Endothelial cell of umbilical vein (primary cell): Measurements from ENCODE around the gene NFATC2. TPM values are rescaled to one million over a fixed set of nuclear protein-coding genes. Genes with fewer than 3 reads are reported as not detected.

ENCODE experiments used
- BruUV-seq: library from RNA; stranded (reverse); fragments of 400-500 nt; replicated peaks from 2 replicates; lab custom pipeline; 2021; lab: Mats Ljungman, UMichigan
- CTCF ChIA-PET: fragments of 300-600, 350-600 bp; sonication (Branson Sonifier 250); formaldehyde crosslinking; loops from one replicate; lab custom pipeline; 2021; ENCODE audit warnings: antibody characterized with exemption, inconsistent platforms; lab: Charles Lee
- POLR2A ChIA-PET: fragments of 300-600, 350-600 bp; sonication (Branson Sonifier 250); formaldehyde crosslinking; loops from one replicate; lab custom pipeline; 2021; ENCODE audit warnings: antibody characterized with exemption, inconsistent platforms; lab: Charles Lee
- DNase-seq: peaks from one replicate; pipeline ENCODE4 v3.0.0-alpha.2; 2011; ENCODE audit warnings: low read depth, low spot score
- FAIRE-seq: peaks from 2 replicates; lab custom pipeline; 2011; peaks lifted over from hg19 to GRCh38; lab: Jason Lieb, UNC
- H2AFZ ChIP-seq: 2 replicates; pipeline ENCODE4 v1.6.0; 2012; ENCODE audit warnings: low read depth, low read length, control low read depth, inconsistent platforms
- H3K27ac ChIP-seq: 2 replicates; pipeline ENCODE4 v1.5.1; 2011; ENCODE audit warnings: low read depth, mild to moderate bottlenecking, control low read depth, low read length, moderate library complexity; ENCODE audit not compliant: insufficient read depth
- H3K27me3 ChIP-seq, 2 experiments: 2 replicates each; pipeline versions ENCODE4 v1.6.0 to v1.6.1; 2011; ENCODE audit warnings: low read length in 2 of 2, mixed read lengths in 1 of 2; ENCODE audit not compliant: control insufficient read depth in 2 of 2, insufficient read depth in 2 of 2
- H3K36me3 ChIP-seq, 2 experiments: 2 replicates in 1 of 2; 3 replicates in 1 of 2; pipeline ENCODE4 v1.5.1; 2011; ENCODE audit warnings: low read length in 2 of 2, mild to moderate bottlenecking in 1 of 2, moderate library complexity in 1 of 2; ENCODE audit not compliant: control insufficient read depth in 2 of 2, insufficient read depth in 2 of 2; ENCODE audit errors: extremely low read depth in 1 of 2
- H3K4me1 ChIP-seq: 3 replicates; pipeline ENCODE4 v1.5.1; 2011; ENCODE audit warnings: mild to moderate bottlenecking, low read length; ENCODE audit not compliant: control insufficient read depth, insufficient read depth; ENCODE audit errors: extremely low read depth
- H3K4me2 ChIP-seq: 2 replicates; pipeline ENCODE4 v1.6.1; 2011; ENCODE audit warnings: low read length, control low read depth, mixed read lengths; ENCODE audit not compliant: insufficient read depth
- H3K4me3 ChIP-seq, 3 experiments: fragments of 200-600 bp in 1 of 3; sonication (generic), shearing (Covaris generic) in 1 of 3; replicated peaks in 1 of 3; 2 replicates each; pipeline ENCODE4 v1.5.1; 2011 to 2016; ENCODE audit warnings: control low read depth in 3 of 3, low read length in 3 of 3, mild to moderate bottlenecking in 2 of 3, inconsistent platforms in 1 of 3, low read depth in 1 of 3, moderate library complexity in 1 of 3; ENCODE audit not compliant: insufficient read depth in 1 of 3
- H3K79me2 ChIP-seq: 2 replicates; pipeline ENCODE4 v1.6.0; 2012; ENCODE audit warnings: low read length, inconsistent platforms; ENCODE audit not compliant: control insufficient read depth, insufficient read depth
- H3K9ac ChIP-seq: replicated peaks from 2 replicates; pipeline ENCODE3; 2011; ENCODE audit warnings: low read length, control low read depth; ENCODE audit not compliant: insufficient read depth; ENCODE audit errors: extremely low read depth
- H3K9me1 ChIP-seq: replicated peaks from 3 replicates; pipeline ENCODE4 v1.6.0; 2011; ENCODE audit warnings: mild to moderate bottlenecking, low read length; ENCODE audit not compliant: control insufficient read depth, insufficient read depth; ENCODE audit errors: extremely low read depth
- H3K9me3 ChIP-seq: replicated peaks from 2 replicates; pipeline ENCODE4 v1.5.1; 2012; ENCODE audit warnings: low read length, inconsistent platforms; ENCODE audit not compliant: control insufficient read depth, insufficient read depth
- H4K20me1 ChIP-seq: replicated peaks from 2 replicates; pipeline ENCODE3; 2011; ENCODE audit warnings: mild to moderate bottlenecking, low read length; ENCODE audit not compliant: control insufficient read depth, insufficient read depth; ENCODE audit errors: extremely low read depth
- CTCF ChIP-seq, 2 donors: IDR thresholded peaks; 1 replicate in 1 of 2; 2 replicates in 1 of 2; pipeline ENCODE4 v1.5.1; 2011; ENCODE audit warnings: low read length in 2 of 2, mild to moderate bottlenecking in 2 of 2, moderate library complexity in 2 of 2, control low read depth in 1 of 2, inconsistent platforms in 1 of 2, low read depth in 1 of 2; ENCODE audit not compliant: insufficient read depth in 1 of 2; ENCODE audit errors: extremely low read depth in 1 of 2
- EZH2 ChIP-seq: IDR thresholded peaks from 2 replicates; pipeline ENCODE4 v1.6.1; 2012; ENCODE audit warnings: borderline replicate concordance, low read depth, mild to moderate bottlenecking, moderate library complexity, low read length, inconsistent platforms; ENCODE audit not compliant: severe bottlenecking
- FOS ChIP-seq: IDR thresholded peaks from 2 replicates; pipeline ENCODE4 v1.6.1; 2011; ENCODE audit warnings: mild to moderate bottlenecking, low read length, moderate library complexity, borderline replicate concordance; ENCODE audit not compliant: insufficient read depth
- GATA2 ChIP-seq: IDR thresholded peaks from 2 replicates; pipeline ENCODE4 v1.7.0; 2011; ENCODE audit warnings: low read depth, mild to moderate bottlenecking, moderate library complexity, mixed read lengths, low read length; ENCODE audit not compliant: insufficient read length, insufficient read depth
- JUN ChIP-seq: IDR thresholded peaks from 2 replicates; pipeline ENCODE4 v1.6.1; 2011; ENCODE audit warnings: borderline replicate concordance, low read depth; ENCODE audit not compliant: insufficient read length, insufficient read depth
- MYC ChIP-seq: IDR thresholded peaks from one replicate; pipeline ENCODE4 v1.6.1; 2011; ENCODE audit warnings: mild to moderate bottlenecking, low read depth, low read length
- POLR2A ChIP-seq: IDR thresholded peaks from 2 replicates; pipeline ENCODE4 v1.6.1; 2012; ENCODE audit warnings: low read depth, mild to moderate bottlenecking, control low read depth, low read length
- POLR2AphosphoS5 ChIP-seq: IDR thresholded peaks from 2 replicates; pipeline ENCODE4 v1.6.1; 2012; ENCODE audit warnings: low read depth, mild to moderate bottlenecking, control low read depth, low read length, moderate library complexity; ENCODE audit not compliant: insufficient read depth
- dilution Hi-C: fragments of 300-500 bp; cut with MboI; formaldehyde crosslinking; loops from one replicate; pipeline ENCODE4 v1.15.0; 2019; ENCODE audit warnings: low sequenced_read_pairs; ENCODE audit not compliant: extremely low pct_ligation_motif_present
- intact Hi-C: fragments of 100-400 bp; cut with micrococcal nuclease; formaldehyde crosslinking; loops from one replicate; pipeline ENCODE4 v1.10.0; 2022
- polyA plus RNA-seq, 4 experiments: library from polyadenylated mRNA; depleted of rRNA in 3 of 4; stranded (reverse) in 3 of 4; unstranded in 1 of 4; fragments of >200 nt; gene quantifications; 2 replicates each; pipeline versions ENCODE4 v1.2.1 to v1.2.3, GENCODE V29; 2011 to 2012; ENCODE audit warnings: missing spikeins in 1 of 4
- total RNA-seq: library from RNA; stranded (reverse); gene quantifications from 2 replicates; pipeline ENCODE4 v1.2.3, GENCODE V29; 2021
- TF ChIP-seq, protein P1 (sequence below): IDR thresholded peaks from 2 replicates; pipeline ENCODE4 v1.6.1; 2011; ENCODE audit not compliant: insufficient read depth, insufficient read length

Gene NFATC2
- total and polyA plus RNA-seq, 2 donors (not counting 3 experiments of a cell fraction or from before 2014, with no cell fraction given): 3.1 to 13.0 TPM

- Histone ChIP-seq H3K4me2 (no peak overlapping the region), H3K9ac (no peak overlapping the region), H4K20me1 (no peaks in the 10 kb centered on the region), H3K36me3 (peaks cover 0 to 2% of the 10 kb centered on the region in 2 experiments), H3K79me2 (no peaks in the 10 kb centered on the region), H2AFZ (no peak overlapping the region), H3K4me1 (peaks cover 29% of the 10 kb centered on the region), H3K9me1 (no peaks in the 10 kb centered on the region), H3K4me3 (no peak overlapping the region), H3K9me3 (no peaks in the 10 kb centered on the region), H3K27ac (no peak overlapping the region), H3K27me3 (no peaks in the 10 kb centered on the region)
- dilution Hi-C loops (no loop called here), intact Hi-C loops (loop anchor here (5.0 kb wide), 2 partner anchors 38 to 102 kb away; no protein-coding TSS in a partner anchor)
- POLR2A ChIA-PET: no interaction called here
- BruUV-seq: no TSS peak
- CTCF ChIA-PET: no interaction called here
- TF ChIP-seq GATA2: no peak
- no peak for TF ChIP-seq FOS
- TF ChIP-seq, protein P1, sequence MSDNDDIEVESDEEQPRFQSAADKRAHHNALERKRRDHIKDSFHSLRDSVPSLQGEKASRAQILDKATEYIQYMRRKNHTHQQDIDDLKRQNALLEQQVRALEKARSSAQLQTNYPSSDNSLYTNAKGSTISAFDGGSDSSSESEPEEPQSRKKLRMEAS: no peak
- TF ChIP-seq EZH2: no peak
- TF ChIP-seq POLR2A: no peak
- no peak for TF ChIP-seq JUN
- TF ChIP-seq POLR2AphosphoS5: no peak
- no peak for TF ChIP-seq MYC
- TF ChIP-seq CTCF (IDR thresholded peaks at IDR 0.05; ENCODE audit: extremely low read depth in 1 of 2, insufficient read depth in 1 of 2, low read depth in 1 of 2, low read length in 2 of 2): no peak
- FAIRE-seq (no peak), DNase-seq (no peak)
These were observed 52.9 kb downstream of the NFATC2 start for GRCh38 chr20:51489611-51490010.
